ENCODE measurements around the gene CFAP20DC. TPM values are rescaled to one million over a fixed set of nuclear protein-coding genes. Genes with fewer than 3 reads are reported as not detected.

Gene CFAP20DC
- total RNA-seq, 4 donors from 2014 or later, result not detected

GRCh38 chr3:58839187-58839586, 210.6 kb downstream of the CFAP20DC start:
- no peak for ATAC-seq
- no peak for DNase-seq
- H3K27ac ChIP-seq, result no peak overlapping the region
- H3K9me3 ChIP-seq, result no peaks in the 10 kb centered on the region
- in situ Hi-C loops (cut with MboI; ENCODE audit: low sequenced_read_pairs in 4 of 4) (no loop called here), intact Hi-C loops (cut with DNase I; ENCODE audit: low total_unique reads) (no loop called here)
- H3K4me1 ChIP-seq, result no peaks in the 10 kb centered on the region
- TF ChIP-seq CTCF (IDR thresholded peaks at IDR 0.05 in 4 of 5, conservative IDR thresholded peaks at IDR 0.05 in 1 of 5) (no peak), POLR2A (IDR thresholded peaks at IDR 0.05) (no peak)
- no peaks in the 10 kb centered on the region for H3K36me3 ChIP-seq
- H3K4me3 ChIP-seq, result no peak overlapping the region
- H3K27me3 ChIP-seq, result no peaks in the 10 kb centered on the region

GRCh38 chr3:58837856-58838255, 212.0 kb downstream of the CFAP20DC start:
- intact Hi-C loops (cut with DNase I; ENCODE audit: low total_unique reads) (no loop called here), in situ Hi-C loops (cut with MboI; ENCODE audit: low sequenced_read_pairs in 4 of 4) (no loop called here)
- no peak overlapping the region for H3K4me3 ChIP-seq
- no peaks in the 10 kb centered on the region for H3K27me3 ChIP-seq
- TF ChIP-seq POLR2A (IDR thresholded peaks at IDR 0.05) (no peak), CTCF (IDR thresholded peaks at IDR 0.05 in 4 of 5, conservative IDR thresholded peaks at IDR 0.05 in 1 of 5) (no peak)
- no peak for DNase-seq
- ATAC-seq, result no peak
- H3K9me3 ChIP-seq, result no peaks in the 10 kb centered on the region
- H3K4me1 ChIP-seq, result no peaks in the 10 kb centered on the region
- H3K27ac ChIP-seq, result no peak overlapping the region
- H3K36me3 ChIP-seq, result no peaks in the 10 kb centered on the region

- Histone ChIP-seq H3K4me3 (no peak overlapping the region), H3K4me1 (no peaks in the 10 kb centered on the region), H3K36me3 (no peaks in the 10 kb centered on the region), H3K27ac (no peak overlapping the region), H3K27me3 (no peaks in the 10 kb centered on the region), H3K9me3 (no peaks in the 10 kb centered on the region)
- no peak for ATAC-seq
- intact Hi-C loops (cut with DNase I; ENCODE audit: low total_unique reads), result no loop called here
- DNase-seq, result no peak
- TF ChIP-seq CTCF (IDR thresholded peaks at IDR 0.05 in 4 of 5, conservative IDR thresholded peaks at IDR 0.05 in 1 of 5) (no peak), POLR2A (IDR thresholded peaks at IDR 0.05) (no peak)
- in situ Hi-C loops (cut with MboI; ENCODE audit: low sequenced_read_pairs in 4 of 4), result no loop called here
These were observed 212.5 kb downstream of the CFAP20DC start for GRCh38 chr3:58837141-58837843.

- no peaks in the 10 kb centered on the region for H3K36me3 ChIP-seq
- intact Hi-C loops (cut with DNase I; ENCODE audit: low total_unique reads) (no loop called here), in situ Hi-C loops (cut with MboI; ENCODE audit: low sequenced_read_pairs in 4 of 4) (no loop called here)
- no peaks in the 10 kb centered on the region for H3K27me3 ChIP-seq
- ATAC-seq (no peak), DNase-seq (no peak)
- TF ChIP-seq POLR2A (IDR thresholded peaks at IDR 0.05) (no peak), CTCF (IDR thresholded peaks at IDR 0.05 in 4 of 5, conservative IDR thresholded peaks at IDR 0.05 in 1 of 5) (no peak)
- H3K27ac ChIP-seq, result no peak overlapping the region
- no peaks in the 10 kb centered on the region for H3K9me3 ChIP-seq
- no peaks in the 10 kb centered on the region for H3K4me1 ChIP-seq
- H3K4me3 ChIP-seq, result no peak overlapping the region
These were observed 214.7 kb downstream of the CFAP20DC start for GRCh38 chr3:58835086-58835485.

- DNase-seq (no peak), ATAC-seq (no peak)
- Histone ChIP-seq H3K27me3 (no peaks in the 10 kb centered on the region), H3K4me3 (no peak overlapping the region), H3K36me3 (no peaks in the 10 kb centered on the region), H3K27ac (no peak overlapping the region), H3K9me3 (no peaks in the 10 kb centered on the region), H3K4me1 (no peaks in the 10 kb centered on the region)
- in situ Hi-C loops (cut with MboI; ENCODE audit: low sequenced_read_pairs in 4 of 4) (no loop called here), intact Hi-C loops (cut with DNase I; ENCODE audit: low total_unique reads) (no loop called here)
- no peak for TF ChIP-seq CTCF (IDR thresholded peaks at IDR 0.05 in 4 of 5, conservative IDR thresholded peaks at IDR 0.05 in 1 of 5)
- no peak for TF ChIP-seq POLR2A (IDR thresholded peaks at IDR 0.05)
These were observed 216.3 kb downstream of the CFAP20DC start for GRCh38 chr3:58833491-58833890.

All from gastrocnemius medialis (tissue), 4 donors.